T-cell (primary cell): ENCODE results near the gene CELF4. TPM values are rescaled to one million over a fixed set of nuclear protein-coding genes. Genes with fewer than 3 reads are reported as not detected.

Experiments used
- ATAC-seq, 4 experiments: fragments of 200-7000 bp in 3 of 4; fragments of 150-1000 bp in 1 of 4; cut with Tn5 transposase; replicated peaks in 1 of 4; 1 replicate in 3 of 4; 2 replicates in 1 of 4; pipeline ENCODE4 v1.10.0; 2021; ENCODE audit warnings: moderate library complexity in 3 of 4, mild to moderate bottlenecking in 2 of 4, moderate number of reproducible peaks in 1 of 4
- CTCF ChIA-PET, 2 donors: fragments of 300-600 bp; sonication (Branson Sonifier 250); formaldehyde crosslinking; loops; one replicate each; lab custom pipeline; 2022; ENCODE audit warnings: antibody characterized with exemption in 2 of 2; lab: Charles Lee
- POLR2A ChIA-PET, 2 donors: fragments of 300-600 bp; sonication (Branson Sonifier 250); formaldehyde crosslinking; loops; one replicate each; lab custom pipeline; 2022; ENCODE audit warnings: antibody characterized with exemption in 2 of 2; lab: Charles Lee
- DNase-seq, 35 experiments: peaks; one replicate each; pipeline versions ENCODE4 v3.0.0 to v3.0.0-alpha.2; 2013 to 2023
- H3K27ac ChIP-seq: one replicate; pipeline ENCODE4 v1.5.1; 2013; ENCODE audit warnings: low read length
- H3K27me3 ChIP-seq, 2 experiments: replicated peaks in 1 of 2; 1 replicate in 1 of 2; 2 replicates in 1 of 2; pipeline versions ENCODE4 v1.6.1 to v1.7.0; 2013; ENCODE audit warnings: low read length in 1 of 2, mixed read lengths in 1 of 2; ENCODE audit not compliant: control insufficient read depth in 2 of 2, insufficient read depth in 2 of 2; ENCODE audit errors: extremely low read depth in 1 of 2
- H3K36me3 ChIP-seq, 2 donors: 1 replicate in 1 of 2; 2 replicates in 1 of 2; pipeline versions ENCODE4 v1.6.1 to v1.7.0; 2013; ENCODE audit warnings: low read length in 1 of 2; ENCODE audit not compliant: control insufficient read depth in 2 of 2, insufficient read depth in 1 of 2; ENCODE audit errors: extremely low read depth in 1 of 2
- H3K4me1 ChIP-seq, 2 experiments: 1 replicate in 1 of 2; 2 replicates in 1 of 2; pipeline versions ENCODE4 v1.6.1 to v1.7.0; 2013; ENCODE audit warnings: low read length in 2 of 2, mixed read lengths in 1 of 2; ENCODE audit not compliant: insufficient read depth in 2 of 2, control insufficient read depth in 1 of 2; ENCODE audit errors: extremely low read depth in 1 of 2
- H3K4me3 ChIP-seq, 2 donors: 1 replicate in 1 of 2; 2 replicates in 1 of 2; pipeline versions ENCODE4 v1.5.1 to v1.7.0; 2013; ENCODE audit warnings: mild to moderate bottlenecking in 2 of 2, low read length in 1 of 2, moderate library complexity in 1 of 2; ENCODE audit not compliant: control insufficient read depth in 1 of 2; ENCODE audit errors: extremely low read depth in 1 of 2
- H3K9me3 ChIP-seq: 2 replicates; pipeline ENCODE4 v1.7.0; 2013
- H3K27ac Mint-ChIP-seq, 2 donors: one replicate each; pipeline ENCODE4 v1.8.0; 2020 to 2021; ENCODE audit warnings: mild to moderate bottlenecking in 2 of 2, mixed read lengths in 2 of 2
- H3K27me3 Mint-ChIP-seq, 2 donors: one replicate each; pipeline ENCODE4 v1.8.0; 2021 to 2022; ENCODE audit warnings: mixed read lengths in 2 of 2
- H3K36me3 Mint-ChIP-seq: one replicate; pipeline ENCODE4 v1.8.0; 2021; ENCODE audit warnings: mixed read lengths
- H3K4me1 Mint-ChIP-seq, 3 donors: one replicate each; pipeline ENCODE4 v1.8.0; 2020 to 2022; ENCODE audit warnings: mixed read lengths in 3 of 3, mild to moderate bottlenecking in 1 of 3
- H3K4me3 Mint-ChIP-seq, 3 donors: one replicate each; pipeline ENCODE4 v1.8.0; 2020 to 2022; ENCODE audit warnings: mild to moderate bottlenecking in 3 of 3, mixed read lengths in 3 of 3, moderate library complexity in 3 of 3
- H3K9me3 Mint-ChIP-seq, 3 donors: one replicate each; pipeline ENCODE4 v1.8.0; 2020 to 2022; ENCODE audit warnings: mixed read lengths in 3 of 3
- WGBS: methylation state at CpG from one replicate; pipeline ENCODE4 v1.1.5; 2013; ENCODE audit warnings: missing lambda C conversion rate; ENCODE audit not compliant: insufficient coverage; 5-methylcytosine and 5-hydroxymethylcytosine counted together
- total RNA-seq, 35 experiments: library from RNA in 6 of 35; stranded (reverse) in 6 of 35; fragments of 120-200 nt in 1 of 35; gene quantifications; one replicate each; pipeline versions ENCODE4 v1.2.1 to v1.2.4 and lab custom pipeline; 2013 to 2026

Gene CELF4
- total RNA-seq, 5 donors from 2014 or later (not counting 1 experiment from before 2014, with no cell fraction given): not detected

DNA sequence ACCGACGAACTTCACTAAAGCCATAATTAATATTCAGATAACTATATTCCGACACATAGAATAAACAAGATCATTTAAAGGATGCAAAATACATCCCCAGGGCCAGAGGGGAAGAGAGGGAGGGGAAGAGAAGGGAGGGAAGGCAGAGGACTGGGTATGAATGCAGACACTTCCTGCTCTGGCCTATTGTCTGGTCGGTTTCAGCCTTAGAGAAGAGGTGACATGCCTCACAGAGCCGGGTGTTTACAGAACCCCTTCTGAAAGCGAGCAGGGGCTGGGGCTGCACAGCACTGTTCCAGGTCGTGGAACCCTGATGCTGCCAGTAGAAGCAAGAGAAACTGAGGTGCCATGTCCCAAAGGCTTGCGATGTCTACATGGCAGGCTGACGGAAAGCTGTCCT, 31.0 kb downstream of the CELF4 start:
- no peaks in the 10 kb centered on the region for H3K36me3 Mint-ChIP-seq
- WGBS: 58% methylated on average over 4 of the region's 9 CpGs
- H3K9me3 ChIP-seq: no peaks in the 10 kb centered on the region
- DNase-seq (no peak), ATAC-seq (no peak)
- no peak overlapping the region for H3K27ac Mint-ChIP-seq
- no peaks in the 10 kb centered on the region for H3K36me3 ChIP-seq
- no peak overlapping the region for H3K4me3 ChIP-seq
- H3K27me3 ChIP-seq: peaks cover 2 to 34% of the 10 kb centered on the region in 2 experiments
- H3K27me3 Mint-ChIP-seq: peaks cover 17 to 25% of the 10 kb centered on the region in 2 donors
- ChIA-PET CTCF (no interaction called here), POLR2A (no interaction called here)
- no peak overlapping the region for H3K27ac ChIP-seq
- H3K9me3 Mint-ChIP-seq: no peaks in the 10 kb centered on the region
- H3K4me1 Mint-ChIP-seq: peaks cover 0 to 6% (median 5%) of the 10 kb centered on the region in 3 donors
- H3K4me1 ChIP-seq: peaks cover 0 to 2% of the 10 kb centered on the region in 2 experiments
- H3K4me3 Mint-ChIP-seq: no peak overlapping the region

- POLR2A ChIA-PET: no interaction called here
- Mint-ChIP-seq H3K36me3 (no peaks in the 10 kb centered on the region), H3K9me3 (no peaks in the 10 kb centered on the region), H3K27me3 (peaks cover 21 to 23% of the 10 kb centered on the region in 2 donors), H3K27ac (no peak overlapping the region), H3K4me1 (peaks cover 0 to 6% (median 5%) of the 10 kb centered on the region in 3 donors), H3K4me3 (no peak overlapping the region)
- ATAC-seq (no peak), DNase-seq (no peak)
- Histone ChIP-seq H3K27ac (no peak overlapping the region), H3K4me3 (no peak overlapping the region), H3K4me1 (peaks cover 0 to 2% of the 10 kb centered on the region in 2 experiments), H3K9me3 (no peaks in the 10 kb centered on the region), H3K36me3 (no peaks in the 10 kb centered on the region), H3K27me3 (peaks cover 2 to 41% of the 10 kb centered on the region in 2 experiments)
- WGBS: 89% methylated on average over 19 of the region's 22 CpGs
- CTCF ChIA-PET: no interaction called here
Measured at GRCh38 chr18:37533647-37534584, 31.7 kb downstream of the CELF4 start.

DNA sequence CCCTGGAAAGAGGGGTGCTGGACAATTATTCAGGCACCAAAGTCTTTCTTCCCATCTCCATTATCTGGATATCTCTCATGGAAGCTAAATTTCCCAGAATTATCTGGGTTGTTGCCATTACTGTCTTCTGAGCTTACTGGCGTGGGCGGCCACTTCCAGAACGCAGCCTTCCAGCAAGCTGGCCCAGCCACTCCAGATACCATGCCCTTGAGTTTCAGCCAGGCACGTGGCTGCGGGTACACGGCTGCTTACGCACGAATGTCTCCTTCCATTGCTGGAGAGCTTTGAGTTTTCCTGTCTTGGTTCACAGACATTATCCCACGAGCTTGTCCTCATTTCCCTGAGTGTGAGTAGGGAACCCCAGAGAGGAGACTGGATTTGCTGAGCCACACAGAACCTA, 32.7 kb downstream of the CELF4 start:
- H3K4me1 Mint-ChIP-seq: peaks cover 0 to 2% (median 0%) of the 10 kb centered on the region in 3 donors
- H3K4me1 ChIP-seq: peaks cover 0 to under 1% of the 10 kb centered on the region in 2 experiments
- 96% methylated on average over 3 of the region's 9 CpGs for WGBS
- H3K9me3 ChIP-seq: no peaks in the 10 kb centered on the region
- DNase-seq (no peak), ATAC-seq (no peak)
- no peak overlapping the region for H3K27ac ChIP-seq
- no peaks in the 10 kb centered on the region for H3K36me3 Mint-ChIP-seq
- ChIA-PET POLR2A (no interaction called here), CTCF (no interaction called here)
- H3K4me3 ChIP-seq: no peak overlapping the region
- H3K9me3 Mint-ChIP-seq: no peaks in the 10 kb centered on the region
- no peak overlapping the region for H3K27ac Mint-ChIP-seq
- H3K4me3 Mint-ChIP-seq: no peak overlapping the region
- H3K27me3 ChIP-seq: peaks cover 2 to 31% of the 10 kb centered on the region in 2 experiments
- peaks cover 12 to 18% of the 10 kb centered on the region in 2 donors for H3K27me3 Mint-ChIP-seq
- H3K36me3 ChIP-seq: no peaks in the 10 kb centered on the region

- ChIA-PET POLR2A (no interaction called here), CTCF (no interaction called here)
- H3K9me3 ChIP-seq: no peaks in the 10 kb centered on the region
- no peaks in the 10 kb centered on the region for H3K36me3 ChIP-seq
- no peak overlapping the region for H3K27ac ChIP-seq
- ATAC-seq: no peak
- H3K27me3 ChIP-seq: peaks cover 5 to 19% of the 10 kb centered on the region in 2 experiments
- H3K27me3 Mint-ChIP-seq: peaks cover 28 to 33% of the 10 kb centered on the region in 2 donors
- H3K4me1 ChIP-seq: no peaks in the 10 kb centered on the region
- DNase-seq: no peak
- H3K4me3 Mint-ChIP-seq: no peak overlapping the region
- no peaks in the 10 kb centered on the region for H3K9me3 Mint-ChIP-seq
- peaks cover 0 to 2% (median 0%) of the 10 kb centered on the region in 3 donors for H3K4me1 Mint-ChIP-seq
- no peak overlapping the region for H3K4me3 ChIP-seq
- no peaks in the 10 kb centered on the region for H3K36me3 Mint-ChIP-seq
- no CpG with 5 or more reads among the region's 4 CpGs for WGBS
- H3K27ac Mint-ChIP-seq: no peak overlapping the region
Measured at GRCh38 chr18:37529863-37530262, 35.7 kb downstream of the CELF4 start.

DNA sequence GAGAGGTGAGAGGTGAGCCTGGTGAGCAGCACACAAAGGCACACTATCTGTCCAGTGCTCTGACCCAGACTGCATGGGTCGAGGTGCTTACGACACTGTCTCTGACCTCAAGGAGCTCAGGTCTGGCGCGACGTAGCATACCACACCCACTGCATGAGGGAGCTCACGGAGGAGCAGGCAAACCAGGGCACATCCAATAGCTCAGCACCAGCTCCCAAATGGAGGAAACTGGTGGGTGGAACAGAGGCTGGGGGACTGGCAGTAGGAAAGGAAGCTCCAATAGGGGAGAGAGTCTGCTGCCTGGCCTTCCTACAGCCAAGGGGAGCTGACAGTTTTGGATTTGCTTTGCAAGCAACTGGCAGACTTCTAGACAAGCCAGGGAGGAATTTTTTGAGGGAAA, 36.3 kb downstream of the CELF4 start:
- DNase-seq (no peak), ATAC-seq (no peak)
- Histone ChIP-seq H3K9me3 (no peaks in the 10 kb centered on the region), H3K4me3 (no peak overlapping the region), H3K4me1 (no peaks in the 10 kb centered on the region), H3K27me3 (peaks cover 5 to 24% of the 10 kb centered on the region in 2 experiments), H3K36me3 (no peaks in the 10 kb centered on the region), H3K27ac (no peak overlapping the region)
- H3K27ac Mint-ChIP-seq: no peak overlapping the region
- no peak overlapping the region for H3K4me3 Mint-ChIP-seq
- H3K36me3 Mint-ChIP-seq: no peaks in the 10 kb centered on the region
- WGBS: no CpG with 5 or more reads among the region's 6 CpGs
- peaks cover 0 to 2% (median 0%) of the 10 kb centered on the region in 3 donors for H3K4me1 Mint-ChIP-seq
- peaks cover 31 to 36% of the 10 kb centered on the region in 2 donors for H3K27me3 Mint-ChIP-seq
- CTCF ChIA-PET: no interaction called here
- H3K9me3 Mint-ChIP-seq: no peaks in the 10 kb centered on the region
- POLR2A ChIA-PET: no interaction called here

- ChIA-PET CTCF (interaction anchor here in 1 of 2 donors (0.6 kb wide), 1 partner anchor 16 kb away, joined by 3 read pairs; no protein-coding TSS in a partner anchor), POLR2A (no interaction called here)
- WGBS: 100% methylated on average over 1 of the region's 3 CpGs
- H3K9me3 Mint-ChIP-seq: no peaks in the 10 kb centered on the region
- H3K27me3 ChIP-seq: peaks cover 5 to 42% of the 10 kb centered on the region in 2 experiments
- no peaks in the 10 kb centered on the region for H3K4me1 ChIP-seq
- no peaks in the 10 kb centered on the region for H3K36me3 ChIP-seq
- no peak overlapping the region for H3K4me3 Mint-ChIP-seq
- no peaks in the 10 kb centered on the region for H3K36me3 Mint-ChIP-seq
- DNase-seq: no peak
- H3K27me3 Mint-ChIP-seq: peaks cover 38 to 52% of the 10 kb centered on the region in 2 donors
- H3K9me3 ChIP-seq: no peaks in the 10 kb centered on the region
- no peak overlapping the region for H3K4me3 ChIP-seq
- no peak overlapping the region for H3K27ac Mint-ChIP-seq
- H3K4me1 Mint-ChIP-seq: peaks cover 0 to 2% (median 0%) of the 10 kb centered on the region in 3 donors
- no peak for ATAC-seq
- no peak overlapping the region for H3K27ac ChIP-seq
Measured at GRCh38 chr18:37527395-37527794, 38.2 kb downstream of the CELF4 start.
